LNCaP clone FGC (cell line): ENCODE results near the gene RPL34.

Experiments used
- DNase-seq: peaks from one replicate; pipeline ENCODE4 v3.0.0-alpha.2; 2011; ENCODE audit warnings: low read depth
- H3K4me3 ChIP-seq: 2 replicates; pipeline ENCODE4 v1.5.1; 2011; ENCODE audit warnings: mild to moderate bottlenecking, low read depth, low read length, control low read depth
- CTCF ChIP-seq: IDR thresholded peaks from 2 replicates; pipeline ENCODE4 v1.5.1; 2012; ENCODE audit warnings: mild to moderate bottlenecking; ENCODE audit not compliant: control insufficient read depth, insufficient read depth; ENCODE audit errors: extremely low read depth

The RPL34 gene

DNA sequence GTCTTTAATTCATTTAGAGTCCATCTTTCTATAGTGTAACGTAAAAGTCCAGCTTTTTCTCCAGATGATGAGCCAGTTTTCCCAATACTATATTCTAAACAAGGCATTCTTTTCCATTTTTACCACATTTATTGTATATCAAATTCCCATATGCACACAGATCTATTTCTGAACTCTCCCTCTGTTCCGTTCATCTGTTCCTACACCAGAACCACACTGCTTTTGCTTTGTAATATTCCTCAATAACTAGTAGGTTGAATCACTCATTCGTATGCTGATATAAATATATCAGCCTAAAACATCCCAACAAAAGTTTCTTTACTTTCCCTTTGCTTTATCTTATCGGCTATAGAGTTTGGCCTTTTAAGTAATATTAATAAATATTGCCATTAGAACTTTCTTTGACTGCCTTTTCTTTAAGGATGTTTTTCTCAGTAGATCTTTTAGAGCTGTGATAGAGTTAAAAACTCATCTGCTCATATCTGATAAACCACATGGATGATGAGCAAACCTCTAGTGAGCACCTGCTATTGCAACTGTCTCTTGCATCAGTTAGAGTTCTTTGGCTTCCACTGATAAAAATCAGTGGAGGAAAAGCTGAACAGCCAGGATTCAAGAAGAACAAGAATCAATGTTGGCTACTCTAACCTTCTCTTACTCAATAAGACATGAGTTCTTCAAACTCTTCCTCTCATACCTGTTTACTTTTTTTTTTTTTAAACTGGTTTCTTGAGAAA, 13.1 kb upstream of the RPL34 start:
- no peak for DNase-seq
- no peak for TF ChIP-seq CTCF
- no peak overlapping the region for H3K4me3 ChIP-seq

GRCh38 chr4:108611365-108611764, 9.0 kb upstream of the RPL34 start:
- no peak overlapping the region for H3K4me3 ChIP-seq
- no peak for TF ChIP-seq CTCF
- DNase-seq = no peak

DNA sequence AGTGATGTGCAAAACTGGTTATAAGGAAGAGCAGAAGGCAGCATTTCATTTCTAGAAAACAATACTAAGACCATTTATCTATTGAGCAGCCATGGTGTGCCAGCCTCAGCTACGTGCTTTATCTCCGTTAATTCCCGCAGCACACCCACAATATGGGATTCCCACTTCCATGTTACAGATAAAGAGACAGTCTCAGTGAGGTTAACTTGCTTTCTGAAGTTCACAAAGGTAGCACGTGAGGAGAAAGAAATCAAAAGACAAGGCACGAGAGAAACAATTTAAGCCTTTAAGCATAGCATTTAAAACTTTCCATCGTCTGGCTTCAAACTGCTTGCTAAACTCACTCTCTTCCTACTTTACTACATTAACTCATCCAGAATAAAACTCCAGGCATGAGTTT, 8.0 kb upstream of the RPL34 start:
- no peak for DNase-seq

DNA sequence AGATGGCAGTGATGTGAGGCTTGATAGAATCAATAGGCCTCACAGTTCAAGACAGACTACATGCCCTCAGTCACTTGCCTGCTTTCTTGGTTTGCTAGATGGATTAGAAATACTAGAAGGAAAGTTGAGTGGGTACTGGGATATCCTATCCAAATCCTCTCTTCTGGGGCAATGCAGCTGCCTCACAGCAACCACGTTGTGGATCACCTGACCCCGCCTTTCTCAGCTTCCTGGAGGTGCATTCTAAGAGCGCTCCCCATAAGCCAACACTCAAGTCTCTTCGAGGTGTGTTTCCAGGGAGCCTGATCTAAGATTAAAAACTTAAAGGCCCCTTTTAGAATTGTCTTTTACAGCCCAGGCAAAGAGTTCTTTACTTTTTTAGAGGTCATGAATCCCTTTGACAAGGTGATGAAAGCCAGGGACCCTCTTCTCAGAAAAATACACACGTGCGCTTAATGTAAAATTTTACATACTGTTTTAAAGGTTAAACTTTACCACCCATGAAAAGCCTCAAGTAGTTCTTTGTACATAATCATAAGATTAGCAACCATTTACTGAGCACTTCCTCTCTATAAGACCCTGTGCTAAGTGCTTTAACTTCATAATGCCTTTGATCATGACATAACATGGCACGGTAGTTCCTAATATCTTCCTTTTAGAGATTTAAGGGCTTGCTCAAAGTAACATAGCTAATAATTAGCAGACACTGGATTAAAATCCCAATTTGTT, 840 bp upstream of the RPL34 start:
- peak overlapping the region; percentile 85 for H3K4me3 ChIP-seq
- no peak for DNase-seq
- no peak for TF ChIP-seq CTCF

More for the DNA sequence above, 8.0 kb upstream of the RPL34 start:
- no peak overlapping the region for H3K4me3 ChIP-seq
- no peak for TF ChIP-seq CTCF

DNA sequence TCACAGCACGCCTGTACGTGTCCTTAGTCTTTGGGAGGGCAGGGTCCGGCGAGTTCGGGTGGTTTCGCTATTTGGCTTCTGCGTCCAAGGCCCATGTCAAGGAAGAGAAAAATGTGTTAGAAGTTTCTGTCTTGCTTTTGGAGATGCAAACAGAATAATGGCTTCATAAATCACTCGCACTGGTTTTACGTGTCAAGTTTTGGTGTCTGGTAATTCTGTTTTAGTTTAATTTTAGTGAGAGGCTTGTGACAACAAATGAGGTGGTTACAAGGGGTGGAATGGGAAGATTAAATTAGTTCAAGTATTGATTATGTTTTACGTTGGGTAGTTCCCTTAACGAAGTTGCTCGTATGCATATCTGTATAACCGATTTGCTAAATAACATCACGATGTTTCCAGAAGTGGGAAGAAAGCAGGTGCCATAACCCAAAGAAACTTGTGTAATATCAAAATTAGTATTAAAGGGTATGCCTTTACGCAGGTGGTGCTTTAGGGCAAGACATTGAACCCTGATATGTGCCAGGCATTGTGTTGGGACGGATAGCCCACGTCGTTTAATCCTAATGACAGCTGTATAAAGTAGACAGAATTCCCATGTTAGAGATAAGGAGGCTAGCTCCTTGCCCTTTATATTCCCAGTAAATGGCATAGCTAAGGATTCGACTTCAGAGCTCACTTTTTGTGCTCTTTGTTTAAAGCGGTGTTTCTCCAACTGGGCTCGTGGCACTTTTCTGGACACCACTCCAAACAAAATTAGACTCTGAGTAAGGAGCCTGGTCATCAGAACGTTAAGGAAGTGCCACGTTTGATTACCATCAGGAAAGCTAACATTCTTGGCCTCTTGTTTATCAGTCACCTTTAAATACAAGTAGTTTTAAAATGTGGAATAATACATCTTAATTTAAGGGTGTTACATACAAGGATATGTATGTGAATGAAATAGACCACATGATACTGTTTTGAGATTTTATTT, 843 bp downstream of the RPL34 start:
- DNase-seq = no peak
- peak overlapping the region; percentile 85 for H3K4me3 ChIP-seq
- TF ChIP-seq CTCF = no peak

DNA sequence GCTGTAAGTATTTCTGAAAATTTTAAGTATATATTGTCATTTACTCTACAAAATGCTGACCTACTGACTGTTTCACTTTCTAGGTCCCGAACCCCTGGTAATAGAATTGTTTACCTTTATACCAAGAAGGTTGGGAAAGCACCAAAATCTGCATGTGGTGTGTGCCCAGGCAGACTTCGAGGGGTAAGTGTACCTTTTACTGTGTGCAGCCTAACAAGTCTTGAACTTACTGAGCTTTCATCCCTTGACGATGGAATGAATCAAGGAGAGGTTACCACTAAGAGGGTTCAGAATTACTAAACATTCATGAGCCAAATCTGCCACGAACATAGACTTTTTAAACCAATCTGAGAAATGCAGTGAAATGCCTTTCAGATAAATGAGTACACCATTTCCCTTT, 1.6 kb downstream of the RPL34 start:
- no peak for TF ChIP-seq CTCF
- peak overlapping the region; percentile 85 for H3K4me3 ChIP-seq
- DNase-seq = no peak
